HCT116 (cell line): ENCODE measurements around the gene FBN3. TPM values are rescaled to one million over a fixed set of nuclear protein-coding genes. Genes with fewer than 3 reads are reported as not detected.

Source experiments
- ATAC-seq: fragments of 200-7000 bp; cut with Tn5 transposase; 2 replicates; pipeline ENCODE4 v1.9.1; 2020; ENCODE audit warnings: mild to moderate bottlenecking, moderate library complexity
- BruUV-seq: library from RNA; stranded (reverse); fragments of 400-500 nt; replicated peaks from 2 replicates; lab custom pipeline; 2021; lab: Mats Ljungman, UMichigan
- CTCF ChIA-PET: fragments of 300-600 bp; sonication (Branson Sonifier 250); formaldehyde crosslinking; loops from one replicate; lab custom pipeline; 2021; ENCODE audit warnings: antibody characterized with exemption; lab: Charles Lee
- POLR2A ChIA-PET: fragments of 300-600, 350-600 bp; sonication (Branson Sonifier 250); formaldehyde crosslinking; loops from one replicate; lab custom pipeline; 2021; ENCODE audit warnings: antibody characterized with exemption; lab: Charles Lee
- RAD21 ChIA-PET, 2 experiments: fragments of 300-600 bp; sonication (Branson Sonifier 250); formaldehyde crosslinking; loops; one replicate each; lab custom pipeline; 2023; ENCODE audit warnings: low total read pairs in 2 of 2; ENCODE audit not compliant: uncharacterized antibody in 2 of 2, unreplicated experiment in 2 of 2, low non-redundant PET in 1 of 2; lab: Charles Lee
- DNase-seq: peaks from one replicate; pipeline ENCODE4 v3.0.0-alpha.2; 2010; ENCODE audit warnings: low read depth, low spot score
- H2AFZ ChIP-seq: fragments of 200-600 bp; shearing (Covaris generic), sonication (generic); 2 replicates; pipeline ENCODE4 v1.6.1; 2017; ENCODE audit warnings: low read depth, mixed run types, mixed read lengths, antibody characterized with exemption, low read length; ENCODE audit not compliant: poor library complexity, severe bottlenecking
- H3K27ac ChIP-seq: 2 replicates; pipeline ENCODE4 v1.5.1; 2012; ENCODE audit warnings: low read depth, low read length
- H3K27me3 ChIP-seq: fragments of 200-600 bp; sonication (generic); 2 replicates; pipeline ENCODE4 v1.6.1; 2016; ENCODE audit warnings: mixed run types, low read length, mixed read lengths; ENCODE audit not compliant: insufficient read depth
- H3K36me3 ChIP-seq, 2 experiments: fragments of 200-500 bp in 1 of 2; fragments of 200-600 bp in 1 of 2; sonication (Bioruptor generic) in 1 of 2; sonication (generic) in 1 of 2; 2 replicates each; pipeline versions ENCODE4 v1.5.1 to v1.6.1; 2014 to 2016; ENCODE audit warnings: low read length in 2 of 2, inconsistent platforms in 1 of 2, mixed read lengths in 1 of 2, mixed run types in 1 of 2; ENCODE audit not compliant: insufficient read depth in 2 of 2, control insufficient read depth in 1 of 2
- H3K4me1 ChIP-seq, 2 experiments: fragments of 200-600 bp in 1 of 2; sonication (generic) in 1 of 2; 2 replicates each; pipeline versions ENCODE4 v1.5.1 to v1.6.1; 2012 to 2017; ENCODE audit warnings: low read length in 2 of 2, inconsistent platforms in 1 of 2, mild to moderate bottlenecking in 1 of 2, mixed read lengths in 1 of 2, mixed run types in 1 of 2, moderate library complexity in 1 of 2; ENCODE audit not compliant: insufficient read depth in 2 of 2, control insufficient read depth in 1 of 2
- H3K4me2 ChIP-seq: fragments of 200-600 bp; sonication (generic); 2 replicates; pipeline ENCODE4 v1.6.1; 2017; ENCODE audit warnings: mixed run types, low read length, mixed read lengths
- H3K4me3 ChIP-seq, 2 experiments: fragments of 200-600 bp in 1 of 2; sonication (generic) in 1 of 2; replicated peaks in 1 of 2; 2 replicates each; pipeline ENCODE4 v1.5.1; 2011 to 2016; ENCODE audit warnings: low read length in 2 of 2, control low read depth in 1 of 2, low read depth in 1 of 2, mild to moderate bottlenecking in 1 of 2, mixed read lengths in 1 of 2, mixed run types in 1 of 2
- H3K79me2 ChIP-seq: fragments of 200-600 bp; sonication (generic); 2 replicates; pipeline ENCODE4 v1.6.1; 2017; ENCODE audit warnings: mild to moderate bottlenecking, mixed run types, low read length, moderate library complexity, mixed read lengths; ENCODE audit not compliant: insufficient read depth
- H3K9ac ChIP-seq: fragments of 200-600 bp; sonication (generic); 2 replicates; pipeline ENCODE4 v1.6.1; 2016; ENCODE audit warnings: low read length, mixed read lengths
- H3K9me2 ChIP-seq: fragments of 200-600 bp; sonication (generic), shearing (Covaris generic); 2 replicates; pipeline ENCODE4 v1.6.1; 2017; ENCODE audit warnings: mixed run types, mild to moderate bottlenecking, moderate library complexity; ENCODE audit not compliant: insufficient read depth
- H3K9me3 ChIP-seq, 2 experiments: fragments of 200-500 bp in 1 of 2; fragments of 200-600 bp in 1 of 2; sonication (Bioruptor generic) in 1 of 2; sonication (generic) in 1 of 2; 2 replicates each; pipeline ENCODE4 v1.6.1; 2014 to 2017; ENCODE audit warnings: low read length in 2 of 2, mixed read lengths in 2 of 2, inconsistent platforms in 1 of 2, low read depth in 1 of 2, mild to moderate bottlenecking in 1 of 2, mixed run types in 1 of 2, moderate library complexity in 1 of 2; ENCODE audit not compliant: control insufficient read depth in 1 of 2, insufficient read depth in 1 of 2
- H4K20me1 ChIP-seq: fragments of 200-600 bp; sonication (generic), shearing (Covaris generic); 2 replicates; pipeline ENCODE4 v1.6.1; 2017; ENCODE audit warnings: mixed run types, mild to moderate bottlenecking, moderate library complexity; ENCODE audit not compliant: insufficient read depth
- ATF3 ChIP-seq: IDR thresholded peaks from 2 replicates; pipeline ENCODE4 v1.6.1; 2012
- CTCF ChIP-seq, 3 experiments: fragments of 200-600 bp in 1 of 3; sonication (generic) in 1 of 3; IDR thresholded peaks in 2 of 3; conservative IDR thresholded peaks in 1 of 3; 2 replicates each; pipeline ENCODE4 v1.5.1; 2012 to 2017; ENCODE audit warnings: low read depth in 2 of 3, low read length in 2 of 3, antibody characterized with exemption in 1 of 3, borderline replicate concordance in 1 of 3, control low read depth in 1 of 3, mild to moderate bottlenecking in 1 of 3, mixed read lengths in 1 of 3, mixed run types in 1 of 3, moderate library complexity in 1 of 3; ENCODE audit not compliant: insufficient read depth in 1 of 3
- FOSL1 ChIP-seq: IDR thresholded peaks from 2 replicates; pipeline ENCODE4 v1.6.1; 2012; ENCODE audit warnings: low read depth
- intact Hi-C: fragments of 100-400 bp; cut with micrococcal nuclease; formaldehyde crosslinking; loops from 2 replicates; pipeline ENCODE4 v1.10.0; 2022
- total RNA-seq: library from RNA; stranded (reverse); gene quantifications from one replicate; pipeline ENCODE4 v1.2.1, GENCODE V29; 2021; ENCODE audit not compliant: unreplicated experiment

FBN3 gene
- total RNA-seq, 1 experiment from 2014 or later = 6.6 TPM

- ATAC-seq = no peak
- no peaks in the 10 kb centered on the region for H4K20me1 ChIP-seq
- no peak overlapping the region for H3K4me3 ChIP-seq
- H3K9me3 ChIP-seq = peaks cover 21 to 23% of the 10 kb centered on the region in 2 experiments; a peak in 2 of 4 replicates
- no peak overlapping the region for H2AFZ ChIP-seq
- CTCF ChIA-PET = no interaction called here
- no peak overlapping the region for H3K4me2 ChIP-seq
- H3K27ac ChIP-seq = no peak overlapping the region
- DNase-seq = no peak
- H3K36me3 ChIP-seq = no peaks in the 10 kb centered on the region; a peak in 1 of 4 replicates
- POLR2A ChIA-PET = no interaction called here
- TF ChIP-seq FOSL1 = no peak
- RAD21 ChIA-PET = no interaction called here
- H3K27me3 ChIP-seq = no peaks in the 10 kb centered on the region
- no peaks in the 10 kb centered on the region for H3K4me1 ChIP-seq
- no peak overlapping the region for H3K9ac ChIP-seq
- intact Hi-C loops = no loop called here
- BruUV-seq = no TSS peak
- no peaks in the 10 kb centered on the region for H3K9me2 ChIP-seq
- H3K79me2 ChIP-seq = no peaks in the 10 kb centered on the region
These were observed 52.2 kb downstream of the FBN3 start for GRCh38 chr19:8097198-8097597.

GRCh38 chr19:8096071-8096470 lies 53.3 kb downstream of the FBN3 start:
- H3K79me2 ChIP-seq = no peaks in the 10 kb centered on the region
- H2AFZ ChIP-seq = no peak overlapping the region
- ATAC-seq (no peak), DNase-seq (no peak)
- no peaks in the 10 kb centered on the region for H3K4me1 ChIP-seq
- intact Hi-C loops = no loop called here
- POLR2A ChIA-PET = no interaction called here
- no peak overlapping the region for H3K9ac ChIP-seq
- H4K20me1 ChIP-seq = no peaks in the 10 kb centered on the region
- H3K4me3 ChIP-seq = no peak overlapping the region
- no peaks in the 10 kb centered on the region for H3K27me3 ChIP-seq
- no peaks in the 10 kb centered on the region for H3K9me2 ChIP-seq
- no TSS peak for BruUV-seq
- RAD21 ChIA-PET = no interaction called here
- no peak overlapping the region for H3K4me2 ChIP-seq
- H3K36me3 ChIP-seq = no peaks in the 10 kb centered on the region; a peak in 1 of 4 replicates
- H3K27ac ChIP-seq = no peak overlapping the region
- TF ChIP-seq CTCF (IDR thresholded peaks at IDR 0.05 in 2 of 3, conservative IDR thresholded peaks at IDR 0.05 in 1 of 3; ENCODE audit: borderline replicate concordance in 1 of 3, insufficient read depth in 1 of 3, low read depth in 2 of 3, low read length in 2 of 3) = 0 out of 6 replicates have a peak, but pooled peaks of 1 of the 3 experiments have one; percentile 13
- no peak for TF ChIP-seq ATF3
- TF ChIP-seq, all 23 proteins: peak for 1
- H3K9me3 ChIP-seq = peaks cover 21 to 23% of the 10 kb centered on the region in 2 experiments; a peak in 2 of 4 replicates
- CTCF ChIA-PET = no interaction called here
